BE2C (cell line): ENCODE results near the gene EEF1A2.

Experiments used
- DNase-seq: peaks from one replicate; pipeline ENCODE4 v3.0.0-alpha.2; 2020
- H3K27me3 ChIP-seq: fragments of 250-450 bp; sonication (Bioruptor Pico); 2 replicates; pipeline ENCODE4 v1.5.1; 2020; ENCODE audit warnings: mild to moderate bottlenecking
- H3K36me3 ChIP-seq: fragments of 250-450 bp; sonication (Bioruptor Pico); 2 replicates; pipeline ENCODE4 v1.5.1; 2020; ENCODE audit warnings: mild to moderate bottlenecking
- H3K4me1 ChIP-seq: fragments of 250-450 bp; sonication (Bioruptor Pico); 2 replicates; pipeline ENCODE4 v1.5.1; 2020
- H3K4me3 ChIP-seq: 2 replicates; pipeline ENCODE4 v1.5.1; 2011; ENCODE audit warnings: low read depth, low read length
- H3K9me3 ChIP-seq: fragments of 250-450 bp; sonication (Bioruptor Pico); 2 replicates; pipeline ENCODE4 v1.5.1; 2020
- TF ChIP-seq, protein P1 (sequence below): IDR thresholded peaks from 2 replicates; pipeline ENCODE4 v1.5.1; 2012; ENCODE audit warnings: mild to moderate bottlenecking, low read depth, low read length

EEF1A2 gene

GRCh38 chr20:63509088-63509564 lies 10.2 kb upstream of the EEF1A2 start:
- no peaks in the 10 kb centered on the region for H3K27me3 ChIP-seq
- H3K36me3 ChIP-seq, result no peaks in the 10 kb centered on the region
- peaks cover 4% of the 10 kb centered on the region; the same call in 1 of the 2 replicates for H3K9me3 ChIP-seq
- DNase-seq, result no peak
- no peaks in the 10 kb centered on the region for H3K4me1 ChIP-seq
- TF ChIP-seq, protein P1, sequence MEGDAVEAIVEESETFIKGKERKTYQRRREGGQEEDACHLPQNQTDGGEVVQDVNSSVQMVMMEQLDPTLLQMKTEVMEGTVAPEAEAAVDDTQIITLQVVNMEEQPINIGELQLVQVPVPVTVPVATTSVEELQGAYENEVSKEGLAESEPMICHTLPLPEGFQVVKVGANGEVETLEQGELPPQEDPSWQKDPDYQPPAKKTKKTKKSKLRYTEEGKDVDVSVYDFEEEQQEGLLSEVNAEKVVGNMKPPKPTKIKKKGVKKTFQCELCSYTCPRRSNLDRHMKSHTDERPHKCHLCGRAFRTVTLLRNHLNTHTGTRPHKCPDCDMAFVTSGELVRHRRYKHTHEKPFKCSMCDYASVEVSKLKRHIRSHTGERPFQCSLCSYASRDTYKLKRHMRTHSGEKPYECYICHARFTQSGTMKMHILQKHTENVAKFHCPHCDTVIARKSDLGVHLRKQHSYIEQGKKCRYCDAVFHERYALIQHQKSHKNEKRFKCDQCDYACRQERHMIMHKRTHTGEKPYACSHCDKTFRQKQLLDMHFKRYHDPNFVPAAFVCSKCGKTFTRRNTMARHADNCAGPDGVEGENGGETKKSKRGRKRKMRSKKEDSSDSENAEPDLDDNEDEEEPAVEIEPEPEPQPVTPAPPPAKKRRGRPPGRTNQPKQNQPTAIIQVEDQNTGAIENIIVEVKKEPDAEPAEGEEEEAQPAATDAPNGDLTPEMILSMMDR, result no peak
- H3K4me3 ChIP-seq, result no peak overlapping the region

DNA sequence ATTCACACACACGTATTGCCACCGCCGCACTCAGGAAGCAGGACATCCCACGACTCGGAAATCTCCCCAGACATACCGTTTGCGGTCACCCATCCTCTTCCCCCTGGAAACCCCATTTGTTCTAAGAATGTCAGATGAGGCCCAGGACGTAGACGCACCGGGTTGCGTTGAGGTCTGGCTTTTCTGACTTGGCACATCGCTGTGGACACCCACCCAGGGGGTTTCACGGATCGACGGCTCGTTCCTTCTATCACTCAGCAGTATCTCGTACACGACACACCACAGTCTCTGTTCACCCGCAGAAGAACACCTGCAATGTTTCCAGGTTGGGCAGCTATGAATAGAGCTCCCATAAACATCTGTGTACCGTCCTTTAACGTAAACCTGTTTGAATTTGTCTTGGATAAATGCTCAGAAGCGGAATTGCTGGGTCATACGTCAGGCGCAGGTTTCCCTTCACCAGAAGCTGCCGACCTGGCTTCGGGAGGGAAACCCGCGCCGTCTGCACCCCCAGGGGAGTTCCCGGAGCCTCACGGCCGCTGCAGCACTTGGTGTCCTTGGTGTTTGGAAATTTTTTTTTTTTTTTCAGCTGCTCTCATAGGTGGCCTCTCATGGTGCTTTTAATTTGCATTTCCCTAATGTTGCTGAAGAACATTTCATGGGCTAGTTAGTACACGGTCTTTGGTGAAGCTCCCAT lies 9.3 kb upstream of the EEF1A2 start:
- H3K4me3 ChIP-seq, result no peak overlapping the region
- TF ChIP-seq, protein P1, result no peak
- peaks cover 4% of the 10 kb centered on the region; the same call in 1 of the 2 replicates for H3K9me3 ChIP-seq
- no peaks in the 10 kb centered on the region for H3K27me3 ChIP-seq
- H3K4me1 ChIP-seq, result peaks cover 5% of the 10 kb centered on the region
- DNase-seq, result no peak
- H3K36me3 ChIP-seq, result no peaks in the 10 kb centered on the region

GRCh38 chr20:63507083-63507743 lies 8.3 kb upstream of the EEF1A2 start:
- Histone ChIP-seq H3K4me1 (peaks cover 13% of the 10 kb centered on the region), H3K27me3 (no peaks in the 10 kb centered on the region), H3K4me3 (no peak overlapping the region), H3K9me3 (peaks cover 4% of the 10 kb centered on the region; the same call in 1 of the 2 replicates), H3K36me3 (no peaks in the 10 kb centered on the region)
- TF ChIP-seq, protein P1, result no peak
- DNase-seq, result no peak

GRCh38 chr20:63505723-63506122 lies 6.8 kb upstream of the EEF1A2 start:
- TF ChIP-seq, protein P1, result no peak
- DNase-seq, result no peak
- peaks cover 19% of the 10 kb centered on the region for H3K4me1 ChIP-seq

DNA sequence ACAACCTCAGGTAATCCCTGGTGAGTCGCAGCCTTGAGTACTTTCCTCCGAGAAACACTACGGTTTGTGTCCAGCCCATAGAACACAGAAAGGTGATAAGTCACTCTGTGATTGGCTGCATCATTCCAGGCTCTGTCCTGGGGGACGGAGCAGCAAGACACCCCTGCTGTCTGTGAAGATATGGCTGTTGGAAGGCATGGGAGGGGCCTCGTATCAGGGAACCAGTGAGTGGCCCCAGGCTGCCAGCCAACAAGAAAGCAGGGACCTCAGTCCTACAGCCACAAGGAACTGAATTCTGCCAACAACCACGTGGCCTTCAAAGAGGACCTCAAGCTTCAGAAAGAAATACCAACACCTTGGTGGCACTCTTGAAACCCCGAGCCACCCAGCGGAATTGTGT lies 6.4 kb upstream of the EEF1A2 start:
- Histone ChIP-seq H3K9me3 (peaks cover 4% of the 10 kb centered on the region; the same call in 1 of the 2 replicates), H3K27me3 (no peaks in the 10 kb centered on the region), H3K4me3 (no peak overlapping the region), H3K36me3 (no peaks in the 10 kb centered on the region), H3K4me1 (peaks cover 19% of the 10 kb centered on the region)
- TF ChIP-seq, protein P1, result no peak
- no peak for DNase-seq

More at GRCh38 chr20:63505723-63506122, 6.8 kb upstream of the EEF1A2 start:
- Histone ChIP-seq H3K36me3 (no peaks in the 10 kb centered on the region), H3K4me3 (no peak overlapping the region), H3K27me3 (no peaks in the 10 kb centered on the region), H3K9me3 (peaks cover 4% of the 10 kb centered on the region; the same call in 1 of the 2 replicates)

DNA sequence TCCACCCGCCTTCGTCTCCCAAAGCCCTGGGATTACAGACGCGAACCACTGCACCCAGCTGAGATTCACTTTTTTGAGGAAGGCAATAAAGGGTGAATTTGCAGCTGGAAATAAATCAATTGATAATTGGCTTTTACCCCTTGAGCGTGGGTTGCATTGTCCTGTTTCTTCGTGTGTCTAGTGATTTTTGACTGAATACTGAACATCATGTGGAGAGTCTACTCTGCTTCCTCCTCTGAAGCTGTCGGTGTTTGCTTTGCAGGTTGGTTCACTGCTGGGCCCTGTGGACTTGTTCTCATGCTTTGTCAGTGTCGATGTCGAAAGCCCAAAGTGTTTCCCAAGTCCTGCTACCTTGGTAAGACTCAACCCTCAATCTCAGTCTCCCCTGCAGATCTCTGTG lies 5.8 kb upstream of the EEF1A2 start:
- TF ChIP-seq, protein P1, result no peak

More for the DNA sequence above, 5.8 kb upstream of the EEF1A2 start:
- DNase-seq, result no peak
- H3K9me3 ChIP-seq, result peaks cover 4% of the 10 kb centered on the region; the same call in 1 of the 2 replicates
- H3K36me3 ChIP-seq, result no peaks in the 10 kb centered on the region
- no peak overlapping the region for H3K4me3 ChIP-seq
- peaks cover 25% of the 10 kb centered on the region for H3K4me1 ChIP-seq
- H3K27me3 ChIP-seq, result no peaks in the 10 kb centered on the region
